ENCODE results near the gene POU2F1.

- TF ChIP-seq POLR2A (IDR thresholded peaks at IDR 0.05), result no peak
- no peak for TF ChIP-seq CTCF (IDR thresholded peaks at IDR 0.05)
- TF ChIP-seq EP300 (IDR thresholded peaks at IDR 0.05), result no peak
Measured at GRCh38 chr1:167454304-167454893, 233.7 kb downstream of the POU2F1 start.

Measured in sigmoid colon (tissue), 4 donors.